KMS-11 (cell line): ENCODE results near the gene CORO6.
A peak's percentile ranks its signal among the peaks of the same experiment; 100 is the strongest.

Experiments
- H2AFZ ChIP-seq: fragments of 200-600 bp; sonication (generic); 2 replicates; pipeline ENCODE4 v1.6.1; 2016; ENCODE audit warnings: antibody characterized with exemption, mixed run types, low read depth
- H3K27ac ChIP-seq: fragments of 200-600 bp; sonication (generic); 2 replicates; pipeline ENCODE4 v1.6.1; 2016; ENCODE audit warnings: mild to moderate bottlenecking, mixed run types
- H3K27me3 ChIP-seq: fragments of 200-600 bp; sonication (generic); 2 replicates; pipeline ENCODE4 v1.6.1; 2017; ENCODE audit warnings: mild to moderate bottlenecking, low read depth, mixed run types, moderate library complexity; ENCODE audit not compliant: insufficient read depth
- H3K36me3 ChIP-seq: fragments of 200-600 bp; sonication (generic); 2 replicates; pipeline ENCODE4 v1.6.1; 2017; ENCODE audit warnings: mild to moderate bottlenecking, mixed run types; ENCODE audit not compliant: insufficient read depth
- H3K4me1 ChIP-seq: fragments of 200-600 bp; sonication (generic); 2 replicates; pipeline ENCODE4 v1.6.1; 2016; ENCODE audit warnings: mild to moderate bottlenecking, low read depth, mixed run types; ENCODE audit not compliant: poor library complexity, severe bottlenecking
- H3K4me2 ChIP-seq: fragments of 200-600 bp; sonication (generic); 2 replicates; pipeline ENCODE4 v1.7.0; 2016; ENCODE audit warnings: mild to moderate bottlenecking, mixed run types
- H3K4me3 ChIP-seq: fragments of 200-600 bp; sonication (generic); IDR thresholded peaks from 2 replicates; pipeline ENCODE4 v1.6.1; 2017; ENCODE audit warnings: low read depth, low read length, mixed read lengths; ENCODE audit not compliant: insufficient read depth
- H3K79me2 ChIP-seq: fragments of 200-600 bp; sonication (generic); 2 replicates; pipeline ENCODE4 v1.6.1; 2016; ENCODE audit warnings: low read depth, mixed run types; ENCODE audit not compliant: insufficient read depth
- H3K9ac ChIP-seq: fragments of 200-600 bp; sonication (generic); 2 replicates; pipeline ENCODE4 v1.6.1; 2016; ENCODE audit warnings: mild to moderate bottlenecking, mixed run types
- H4K20me1 ChIP-seq: fragments of 200-600 bp; sonication (generic); 2 replicates; pipeline ENCODE4 v1.6.1; 2016; ENCODE audit warnings: mild to moderate bottlenecking, mixed run types; ENCODE audit not compliant: insufficient read depth
- CTCF ChIP-seq: fragments of 200-600 bp; sonication (generic); conservative IDR thresholded peaks from 2 replicates; pipeline ENCODE4 v1.6.1; 2017; ENCODE audit warnings: low read depth, mild to moderate bottlenecking, antibody characterized with exemption, low read length, moderate library complexity, mixed read lengths

The CORO6 gene

GRCh38 chr17:29574732-29575510, 47.8 kb downstream of the CORO6 start:
- H3K4me1 ChIP-seq = peaks cover under 1% of the 10 kb centered on the region
- no peak overlapping the region for H2AFZ ChIP-seq
- H3K27me3 ChIP-seq = no peaks in the 10 kb centered on the region
- no peak overlapping the region for H3K4me3 ChIP-seq
- no peak for TF ChIP-seq CTCF
- H3K27ac ChIP-seq = no peak overlapping the region
- no peaks in the 10 kb centered on the region for H3K36me3 ChIP-seq
- H3K4me2 ChIP-seq = no peak overlapping the region
- H4K20me1 ChIP-seq = no peaks in the 10 kb centered on the region
- H3K79me2 ChIP-seq = no peaks in the 10 kb centered on the region
- no peak overlapping the region for H3K9ac ChIP-seq

- Histone ChIP-seq H3K27ac (no peak overlapping the region), H3K4me1 (peaks cover 8% of the 10 kb centered on the region), H3K4me3 (no peak overlapping the region), H2AFZ (no peak overlapping the region), H3K9ac (no peak overlapping the region), H3K36me3 (no peaks in the 10 kb centered on the region), H4K20me1 (no peaks in the 10 kb centered on the region), H3K79me2 (no peaks in the 10 kb centered on the region), H3K4me2 (no peak overlapping the region), H3K27me3 (no peaks in the 10 kb centered on the region)
- no peak for TF ChIP-seq CTCF
These were observed 48.6 kb downstream of the CORO6 start for GRCh38 chr17:29573871-29574731.

- Histone ChIP-seq H3K4me2 (no peak overlapping the region), H3K4me3 (no peak overlapping the region), H3K79me2 (no peaks in the 10 kb centered on the region), H3K27me3 (no peaks in the 10 kb centered on the region), H3K9ac (no peak overlapping the region), H4K20me1 (no peaks in the 10 kb centered on the region), H3K27ac (no peak overlapping the region), H2AFZ (no peak overlapping the region), H3K4me1 (peaks cover 10% of the 10 kb centered on the region), H3K36me3 (no peaks in the 10 kb centered on the region)
- no peak for TF ChIP-seq CTCF
These were observed 49.2 kb downstream of the CORO6 start for GRCh38 chr17:29573558-29573869.

GRCh38 chr17:29572691-29573557, 49.8 kb downstream of the CORO6 start:
- H4K20me1 ChIP-seq = no peaks in the 10 kb centered on the region
- H3K36me3 ChIP-seq = no peaks in the 10 kb centered on the region
- no peaks in the 10 kb centered on the region for H3K27me3 ChIP-seq
- no peak overlapping the region for H2AFZ ChIP-seq
- no peak overlapping the region for H3K4me2 ChIP-seq
- no peak overlapping the region for H3K4me3 ChIP-seq
- H3K9ac ChIP-seq = no peak overlapping the region; the same call in 1 of the 2 replicates
- H3K27ac ChIP-seq = no peak overlapping the region
- TF ChIP-seq CTCF = peak; percentile 23; the same call in 1 of the 2 replicates
- H3K4me1 ChIP-seq = peaks cover 10% of the 10 kb centered on the region
- H3K79me2 ChIP-seq = no peaks in the 10 kb centered on the region
